ENCODE results near the gene AADACL4.
"Not testable (repeated sequence)": the region's sequence is repeated elsewhere in the genome, so short reads cannot be mapped to it uniquely, and the experiment has no call there.

Gene AADACL4

DNA sequence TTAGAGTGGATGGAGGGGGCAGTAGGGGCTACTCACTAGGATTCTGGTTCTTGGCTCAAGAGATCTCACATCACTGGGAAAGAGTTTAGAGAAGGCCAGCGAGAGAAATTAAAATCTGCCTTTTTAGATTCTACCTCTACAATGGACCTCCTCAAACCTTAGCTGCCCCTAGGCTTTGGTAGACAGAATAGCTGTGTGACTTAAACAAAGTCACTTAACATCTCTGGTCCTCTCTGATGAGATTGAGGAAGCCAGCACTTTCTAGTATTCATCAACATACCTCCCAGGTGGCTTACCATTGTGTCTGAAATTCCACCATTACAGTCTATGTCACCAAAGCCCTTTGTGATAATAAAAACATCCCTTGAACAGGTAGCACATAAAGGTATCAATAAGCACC, 18.7 kb downstream of the AADACL4 start:
- no peaks in the 10 kb centered on the region for H3K36me3 ChIP-seq (ENCODE audit: control insufficient read depth, insufficient read depth, low read length)
- no peak overlapping the region for H3K4me3 ChIP-seq (ENCODE audit: extremely low read depth, insufficient read depth, low read length, poor library complexity, severe bottlenecking)
- peaks cover 7% of the 10 kb centered on the region for H3K9me3 ChIP-seq (ENCODE audit: control insufficient read depth, low read length)
- no peaks in the 10 kb centered on the region for H3K4me1 ChIP-seq (ENCODE audit: control insufficient read depth, insufficient read depth, low read length, poor library complexity, severe bottlenecking)
- no peak overlapping the region for H3K27ac ChIP-seq (ENCODE audit: low read depth, low read length, severe bottlenecking)
- WGBS, 2 experiments (ENCODE audit: insufficient coverage in 2 of 2) = 89% methylated on average over 1 of the region's 1 CpG; no CpG with 5 or more reads in 1 of the 2 experiments

DNA sequence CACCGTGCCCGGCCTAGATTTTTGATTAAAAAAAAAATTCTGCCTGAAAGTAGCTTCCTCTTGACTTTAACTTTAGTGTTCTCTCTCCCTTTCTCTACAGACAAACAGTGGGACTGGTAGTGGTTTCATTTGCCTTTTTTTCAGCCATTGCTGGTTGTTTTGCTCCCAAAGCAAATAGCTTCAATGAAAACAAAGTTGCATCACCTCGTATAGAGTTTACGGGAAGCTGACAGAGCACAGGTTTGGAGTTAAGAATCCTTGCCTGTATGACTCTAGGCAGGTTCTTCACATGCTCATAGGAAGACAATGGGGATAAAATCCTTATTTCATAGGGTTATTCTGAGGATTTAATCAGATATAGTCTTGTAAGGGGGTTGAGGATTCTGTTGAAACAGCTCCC, 21.6 kb downstream of the AADACL4 start:
- H3K36me3 ChIP-seq (ENCODE audit: control insufficient read depth, insufficient read depth, low read length) = no peaks in the 10 kb centered on the region
- H3K9me3 ChIP-seq (ENCODE audit: control insufficient read depth, low read length) = peaks cover 14% of the 10 kb centered on the region
- no peak overlapping the region for H3K27ac ChIP-seq (ENCODE audit: low read depth, low read length, severe bottlenecking)
- 94 to 96% methylated on average over 4 of the region's 4 CpGs for WGBS, 2 experiments (ENCODE audit: insufficient coverage in 2 of 2)
- no peak overlapping the region for H3K4me3 ChIP-seq (ENCODE audit: extremely low read depth, insufficient read depth, low read length, poor library complexity, severe bottlenecking)
- no peaks in the 10 kb centered on the region for H3K4me1 ChIP-seq (ENCODE audit: control insufficient read depth, insufficient read depth, low read length, poor library complexity, severe bottlenecking)

DNA sequence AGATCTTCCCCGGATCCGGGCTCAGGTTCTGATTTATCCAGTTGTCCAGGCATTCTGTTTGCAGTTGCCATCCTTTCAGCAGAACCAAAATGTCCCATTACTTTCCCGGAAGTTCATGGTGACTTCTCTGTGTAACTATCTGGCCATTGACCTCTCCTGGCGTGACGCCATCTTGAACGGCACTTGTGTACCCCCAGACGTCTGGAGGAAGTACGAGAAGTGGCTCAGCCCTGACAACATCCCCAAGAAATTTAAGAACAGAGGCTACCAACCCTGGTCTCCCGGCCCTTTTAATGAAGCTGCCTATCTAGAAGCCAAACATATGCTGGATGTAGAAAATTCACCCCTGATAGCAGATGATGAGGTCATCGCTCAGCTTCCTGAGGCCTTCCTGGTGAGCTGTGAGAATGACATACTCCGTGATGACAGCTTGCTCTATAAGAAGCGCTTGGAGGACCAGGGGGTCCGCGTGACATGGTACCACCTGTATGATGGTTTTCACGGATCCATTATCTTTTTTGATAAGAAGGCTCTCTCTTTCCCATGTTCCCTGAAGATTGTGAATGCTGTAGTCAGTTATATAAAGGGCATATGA, 22.4 kb downstream of the AADACL4 start:
- WGBS, 2 experiments (ENCODE audit: insufficient coverage in 2 of 2) = 96 to 98% methylated on average over 12 to 14 of the region's 15 CpGs
- H3K4me3 ChIP-seq (ENCODE audit: extremely low read depth, insufficient read depth, low read length, poor library complexity, severe bottlenecking) = no peak overlapping the region
- no peaks in the 10 kb centered on the region for H3K4me1 ChIP-seq (ENCODE audit: control insufficient read depth, insufficient read depth, low read length, poor library complexity, severe bottlenecking)
- peaks cover 14% of the 10 kb centered on the region for H3K9me3 ChIP-seq (ENCODE audit: control insufficient read depth, low read length)
- H3K27ac ChIP-seq (ENCODE audit: low read depth, low read length, severe bottlenecking) = no peak overlapping the region
- H3K36me3 ChIP-seq (ENCODE audit: control insufficient read depth, insufficient read depth, low read length) = no peaks in the 10 kb centered on the region

DNA sequence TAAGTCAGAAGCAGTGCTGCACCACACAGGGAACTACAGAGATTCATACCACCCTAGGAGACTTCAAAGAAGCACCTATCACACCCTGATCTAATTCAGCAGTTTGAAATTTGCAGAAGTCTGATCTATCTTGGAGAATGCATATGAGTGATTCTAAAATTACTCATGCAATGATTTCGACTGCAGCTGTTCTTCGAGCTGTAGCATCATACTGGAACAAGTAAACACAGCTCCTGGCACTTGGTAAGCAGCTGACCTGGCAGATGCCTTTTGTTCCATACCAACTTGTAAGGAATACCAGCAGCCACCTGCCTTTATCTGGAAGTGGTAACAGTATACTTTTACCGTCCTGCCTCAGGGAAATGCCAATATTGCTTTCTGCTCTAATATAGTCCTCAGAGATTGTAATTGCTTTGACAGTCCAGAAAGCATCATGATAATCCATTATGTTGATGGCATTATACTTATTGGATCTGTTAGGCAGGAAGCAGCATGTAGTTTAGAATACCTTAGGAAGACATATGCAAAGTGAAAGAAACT, 25.7 kb downstream of the AADACL4 start:
- H3K4me3 ChIP-seq (ENCODE audit: extremely low read depth, insufficient read depth, low read length, poor library complexity, severe bottlenecking) = no peak overlapping the region
- H3K4me1 ChIP-seq (ENCODE audit: control insufficient read depth, insufficient read depth, low read length, poor library complexity, severe bottlenecking) = no peaks in the 10 kb centered on the region
- H3K9me3 ChIP-seq (ENCODE audit: control insufficient read depth, low read length) = peaks cover 7% of the 10 kb centered on the region
- H3K27ac ChIP-seq (ENCODE audit: low read depth, low read length, severe bottlenecking) = no peak overlapping the region
- WGBS, 2 experiments (ENCODE audit: insufficient coverage in 2 of 2) = 72 to 92% methylated on average over 2 to 3 of the region's 3 CpGs
- no peaks in the 10 kb centered on the region for H3K36me3 ChIP-seq (ENCODE audit: control insufficient read depth, insufficient read depth, low read length)

DNA sequence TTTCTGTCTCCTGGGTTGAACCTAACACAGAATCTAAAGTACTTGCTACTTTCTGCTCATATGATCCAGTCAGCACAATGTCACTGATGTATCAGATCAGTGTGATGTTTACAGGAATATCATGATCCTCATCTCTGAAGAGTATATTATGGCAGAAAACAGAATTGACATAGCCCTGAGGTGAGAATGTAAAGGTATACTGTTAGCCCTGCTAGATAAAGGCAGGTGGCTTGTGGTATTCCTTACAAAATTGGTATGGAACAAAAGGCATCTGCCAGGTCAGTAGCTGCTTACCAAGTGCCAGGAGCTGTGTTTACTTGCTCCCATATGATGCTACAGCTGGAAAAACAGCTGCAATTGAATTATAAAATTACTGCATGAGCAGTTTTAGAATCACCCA, 30.5 kb downstream of the AADACL4 start:
- Histone ChIP-seq H3K27ac (ENCODE audit: low read depth, low read length, severe bottlenecking) (no peak overlapping the region), H3K4me3 (ENCODE audit: extremely low read depth, insufficient read depth, low read length, poor library complexity, severe bottlenecking) (no peak overlapping the region), H3K9me3 (ENCODE audit: control insufficient read depth, low read length) (no peaks in the 10 kb centered on the region), H3K36me3 (ENCODE audit: control insufficient read depth, insufficient read depth, low read length) (no peaks in the 10 kb centered on the region), H3K4me1 (ENCODE audit: control insufficient read depth, insufficient read depth, low read length, poor library complexity, severe bottlenecking) (no peaks in the 10 kb centered on the region)

DNA sequence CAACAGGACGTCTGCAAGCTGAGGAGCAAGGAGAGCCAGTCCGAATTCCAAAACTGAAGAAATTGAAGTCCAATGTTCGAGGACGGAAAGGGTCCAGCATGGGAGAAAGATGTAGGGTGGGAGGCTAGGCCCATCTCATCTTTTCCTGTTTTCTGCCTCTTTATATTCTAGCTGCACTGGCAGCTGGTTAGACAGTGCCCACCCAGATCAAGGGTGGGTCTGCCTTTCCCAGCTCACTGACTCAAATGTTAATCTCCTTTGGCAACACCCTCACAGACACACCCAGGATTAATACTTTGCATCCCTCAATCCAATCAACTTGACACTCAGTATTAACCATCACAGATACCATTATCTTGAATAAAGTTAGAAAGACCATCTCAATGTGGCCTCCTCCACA, 32.2 kb downstream of the AADACL4 start:
- not testable (repeated sequence) for H3K36me3 ChIP-seq (ENCODE audit: control insufficient read depth, insufficient read depth, low read length); H3K9me3 ChIP-seq (ENCODE audit: control insufficient read depth, low read length); H3K4me1 ChIP-seq (ENCODE audit: control insufficient read depth, insufficient read depth, low read length, poor library complexity, severe bottlenecking); H3K27ac ChIP-seq (ENCODE audit: low read depth, low read length, severe bottlenecking); H3K4me3 ChIP-seq (ENCODE audit: extremely low read depth, insufficient read depth, low read length, poor library complexity, severe bottlenecking)
- 73% methylated on average over 3 of the region's 4 CpGs; no CpG with 5 or more reads in 1 of the 2 experiments for WGBS, 2 experiments (ENCODE audit: insufficient coverage in 2 of 2)

DNA sequence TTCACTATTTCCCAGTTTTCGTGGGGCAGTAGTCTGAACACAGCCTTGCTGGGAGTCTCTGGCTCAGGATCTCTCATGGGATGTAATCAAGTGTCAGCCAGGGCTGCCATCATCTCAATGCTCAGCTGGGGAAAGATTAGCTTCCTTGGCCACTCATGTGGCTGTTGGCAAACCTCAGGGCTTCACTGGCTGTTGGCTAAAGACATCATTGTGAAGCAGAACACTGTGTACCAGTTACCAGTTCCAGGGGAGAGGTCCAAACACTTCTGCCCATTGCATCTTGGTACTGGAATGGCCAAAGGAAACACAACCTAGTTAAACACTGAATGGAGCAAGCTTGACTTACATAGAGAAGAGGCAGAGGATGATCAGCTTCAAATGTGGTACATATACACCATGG, 33.7 kb downstream of the AADACL4 start:
- no peak overlapping the region for H3K4me3 ChIP-seq (ENCODE audit: extremely low read depth, insufficient read depth, low read length, poor library complexity, severe bottlenecking)
- 73 to 83% methylated on average over 1 of the region's 1 CpG for WGBS, 2 experiments (ENCODE audit: insufficient coverage in 2 of 2)
- no peak overlapping the region for H3K27ac ChIP-seq (ENCODE audit: low read depth, low read length, severe bottlenecking)
- H3K36me3 ChIP-seq (ENCODE audit: control insufficient read depth, insufficient read depth, low read length) = no peaks in the 10 kb centered on the region
- H3K9me3 ChIP-seq (ENCODE audit: control insufficient read depth, low read length) = no peaks in the 10 kb centered on the region
- H3K4me1 ChIP-seq (ENCODE audit: control insufficient read depth, insufficient read depth, low read length, poor library complexity, severe bottlenecking) = no peaks in the 10 kb centered on the region

DNA sequence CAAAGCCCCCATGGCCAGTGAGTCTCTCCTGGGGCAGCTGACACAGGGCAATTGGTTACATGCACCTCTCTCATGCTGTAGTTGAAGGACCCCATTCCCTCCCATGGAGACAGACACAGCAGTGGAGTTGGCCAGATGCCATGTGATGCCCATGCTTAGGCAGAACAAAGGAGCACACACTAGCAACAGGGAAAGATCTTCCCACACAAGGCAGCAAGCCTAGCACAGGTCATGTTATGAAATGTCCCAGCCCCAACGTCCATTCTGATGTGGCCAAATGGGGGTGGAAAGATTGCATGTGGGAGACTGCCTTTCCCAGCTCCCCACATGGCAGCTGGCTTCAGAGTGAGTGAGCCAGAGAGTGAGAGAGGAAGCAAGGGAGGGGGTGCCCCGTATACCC, 34.5 kb downstream of the AADACL4 start:
- no peak overlapping the region for H3K27ac ChIP-seq (ENCODE audit: low read depth, low read length, severe bottlenecking)
- H3K9me3 ChIP-seq (ENCODE audit: control insufficient read depth, low read length) = no peaks in the 10 kb centered on the region
- no CpG with 5 or more reads among the region's 2 CpGs for WGBS, 2 experiments (ENCODE audit: insufficient coverage in 2 of 2)
- H3K36me3 ChIP-seq (ENCODE audit: control insufficient read depth, insufficient read depth, low read length) = no peaks in the 10 kb centered on the region
- no peaks in the 10 kb centered on the region for H3K4me1 ChIP-seq (ENCODE audit: control insufficient read depth, insufficient read depth, low read length, poor library complexity, severe bottlenecking)
- no peak overlapping the region for H3K4me3 ChIP-seq (ENCODE audit: extremely low read depth, insufficient read depth, low read length, poor library complexity, severe bottlenecking)

DNA sequence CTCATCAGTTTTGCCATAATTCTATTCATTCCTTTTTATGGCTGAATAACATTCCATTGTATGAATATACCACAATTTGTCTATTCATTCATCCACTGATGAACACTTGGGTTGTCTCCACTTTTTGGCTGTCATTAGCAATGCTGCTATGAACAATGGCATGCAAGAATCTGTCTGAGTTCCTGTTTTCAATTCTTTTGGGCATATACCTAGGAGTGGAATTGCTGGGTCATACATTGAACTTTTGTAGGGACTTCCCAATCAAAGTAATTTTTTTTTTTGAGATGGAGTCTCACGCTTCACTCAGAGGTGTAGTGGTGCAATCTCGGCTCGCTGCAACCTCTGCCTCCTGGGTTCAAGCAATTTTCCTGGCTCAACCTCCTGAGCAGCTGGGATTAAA, 34.9 kb downstream of the AADACL4 start:
- Histone ChIP-seq H3K4me3 (ENCODE audit: extremely low read depth, insufficient read depth, low read length, poor library complexity, severe bottlenecking) (no peak overlapping the region), H3K27ac (ENCODE audit: low read depth, low read length, severe bottlenecking) (no peak overlapping the region), H3K36me3 (ENCODE audit: control insufficient read depth, insufficient read depth, low read length) (no peaks in the 10 kb centered on the region), H3K9me3 (ENCODE audit: control insufficient read depth, low read length) (no peaks in the 10 kb centered on the region), H3K4me1 (ENCODE audit: control insufficient read depth, insufficient read depth, low read length, poor library complexity, severe bottlenecking) (no peaks in the 10 kb centered on the region)
- 78 to 100% methylated on average over 3 of the region's 3 CpGs for WGBS, 2 experiments (ENCODE audit: insufficient coverage in 2 of 2)

DNA sequence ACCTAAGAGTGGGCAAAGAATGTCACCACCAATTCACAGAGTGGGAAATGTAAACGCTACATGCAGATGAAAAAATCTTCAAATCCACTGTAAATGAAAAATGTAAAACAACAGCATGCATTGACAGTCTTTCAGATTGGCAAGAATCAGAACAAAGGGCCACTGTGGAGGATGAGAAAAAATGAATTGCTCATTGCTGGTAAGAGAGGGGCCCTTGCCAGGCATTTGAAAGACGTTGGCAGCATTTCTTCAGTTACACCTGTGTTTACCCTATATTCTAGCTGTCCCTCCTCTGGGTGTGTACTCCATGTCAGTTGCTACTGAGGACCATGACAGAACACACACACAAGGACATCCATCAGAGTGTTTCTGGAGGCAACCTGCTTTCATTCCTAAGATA, 46.3 kb downstream of the AADACL4 start:
- 86 to 90% methylated on average over 1 to 2 of the region's 2 CpGs for WGBS, 2 experiments (ENCODE audit: insufficient coverage in 2 of 2)

DNA sequence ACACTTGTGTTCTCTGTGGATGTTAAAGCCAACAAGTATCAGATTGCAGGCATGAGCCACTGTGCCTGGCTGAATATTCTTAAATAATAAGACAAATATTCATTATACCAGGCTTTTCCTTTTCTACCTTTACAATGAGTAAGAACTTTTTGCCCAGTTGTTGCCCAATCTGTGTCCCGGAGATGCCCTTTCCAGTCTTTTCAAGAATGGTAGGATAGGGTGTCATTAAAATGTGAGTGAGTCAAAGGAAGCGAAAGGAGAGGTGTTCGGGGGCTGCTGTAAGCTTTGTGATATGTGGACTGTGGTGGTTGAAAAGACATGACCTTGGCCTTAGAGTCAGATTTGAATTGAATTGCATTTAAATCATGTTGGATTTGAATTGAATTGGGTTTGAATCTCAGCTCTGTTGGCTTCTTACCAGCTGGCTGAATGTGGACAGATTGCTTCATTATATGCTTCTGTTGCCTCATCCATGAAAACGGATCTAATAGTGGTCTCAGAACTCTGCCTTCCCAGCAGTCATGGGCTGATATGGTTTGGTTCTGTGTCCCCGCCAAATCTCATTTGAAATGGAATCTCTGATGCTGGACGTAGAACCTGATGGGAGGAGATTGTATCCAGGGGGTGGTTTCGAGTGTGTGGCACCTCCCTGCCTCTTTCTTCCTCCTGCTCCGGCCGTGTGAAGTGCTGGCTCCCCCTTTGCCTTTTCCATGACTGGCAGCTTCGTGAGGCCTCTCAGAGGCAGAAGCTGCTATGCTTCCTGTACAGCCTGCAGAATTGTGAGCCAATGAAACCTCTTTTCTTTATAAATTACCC, 49.3 kb downstream of the AADACL4 start:
- H3K4me3 ChIP-seq (ENCODE audit: extremely low read depth, insufficient read depth, low read length, poor library complexity, severe bottlenecking) = no peak overlapping the region
- 82 to 86% methylated on average over 10 of the region's 10 CpGs for WGBS, 2 experiments (ENCODE audit: insufficient coverage in 2 of 2)
- H3K27ac ChIP-seq (ENCODE audit: low read depth, low read length, severe bottlenecking) = no peak overlapping the region
- H3K4me1 ChIP-seq (ENCODE audit: control insufficient read depth, insufficient read depth, low read length, poor library complexity, severe bottlenecking) = no peaks in the 10 kb centered on the region
- H3K9me3 ChIP-seq (ENCODE audit: control insufficient read depth, low read length) = no peaks in the 10 kb centered on the region
- no peaks in the 10 kb centered on the region for H3K36me3 ChIP-seq (ENCODE audit: control insufficient read depth, insufficient read depth, low read length)

More for the DNA sequence above, 46.3 kb downstream of the AADACL4 start:
- Histone ChIP-seq H3K36me3 (ENCODE audit: control insufficient read depth, insufficient read depth, low read length) (no peaks in the 10 kb centered on the region), H3K9me3 (ENCODE audit: control insufficient read depth, low read length) (no peaks in the 10 kb centered on the region), H3K4me1 (ENCODE audit: control insufficient read depth, insufficient read depth, low read length, poor library complexity, severe bottlenecking) (no peaks in the 10 kb centered on the region), H3K27ac (ENCODE audit: low read depth, low read length, severe bottlenecking) (no peak overlapping the region), H3K4me3 (ENCODE audit: extremely low read depth, insufficient read depth, low read length, poor library complexity, severe bottlenecking) (no peak overlapping the region)
